ENCODE measurements around the gene ZNF22. TPM values are rescaled to one million over a fixed set of nuclear protein-coding genes. Genes with fewer than 3 reads are reported as not detected.

ZNF22 gene
- total and polyA plus RNA-seq, 2 of the 8 experiments (the other 6 are each of a cell fraction or from before 2014, with no cell fraction given) = 18.2 to 45.2 TPM

- TF ChIP-seq, protein P1, sequence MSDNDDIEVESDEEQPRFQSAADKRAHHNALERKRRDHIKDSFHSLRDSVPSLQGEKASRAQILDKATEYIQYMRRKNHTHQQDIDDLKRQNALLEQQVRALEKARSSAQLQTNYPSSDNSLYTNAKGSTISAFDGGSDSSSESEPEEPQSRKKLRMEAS (IDR thresholded peaks at IDR 0.05) = no peak
- no peak for TF ChIP-seq BRCA1 (IDR thresholded peaks at IDR 0.05; ENCODE audit: low read depth, low read length)
- no peak for TF ChIP-seq TEAD4 (IDR thresholded peaks at IDR 0.05; ENCODE audit: low read depth, low read length)
- no peak for TF ChIP-seq CBX5 (IDR thresholded peaks at IDR 0.05; ENCODE audit: low read depth, low read length)
- no peak for TF ChIP-seq HDAC6 (IDR thresholded peaks at IDR 0.05; ENCODE audit: low read depth, low read length)
Observed at GRCh38 chr10:44965104-44965503, 35.6 kb upstream of the ZNF22 start (continued).
